ENCODE measurements around the gene ACSF3. TPM values are rescaled to one million over a fixed set of nuclear protein-coding genes. Genes with fewer than 3 reads are reported as not detected.
A peak's percentile ranks its signal among the peaks of the same experiment; 100 is the strongest.
"Not testable (repeated sequence)": the region's sequence is repeated elsewhere in the genome, so short reads cannot be mapped to it uniquely, and the experiment has no call there.

Gene ACSF3
- total RNA-seq, 1 experiment from 2014 or later, result 21.8 TPM

- no peak overlapping the region for H3K4me3 ChIP-seq
- H3K27me3 ChIP-seq, result no peaks in the 10 kb centered on the region
- no peaks in the 10 kb centered on the region for H3K9me3 ChIP-seq
- no peaks in the 10 kb centered on the region for H3K36me3 ChIP-seq
- DNase-seq, result no peak
These were observed 13.3 kb upstream of the ACSF3 start for GRCh38 chr16:89080196-89080853.

GRCh38 chr16:89081556-89081955 lies 12.1 kb upstream of the ACSF3 start:
- no peaks in the 10 kb centered on the region for H3K36me3 ChIP-seq
- no peak for DNase-seq
- H3K4me3 ChIP-seq, result no peak overlapping the region
- H3K9me3 ChIP-seq, result no peaks in the 10 kb centered on the region
- H3K27me3 ChIP-seq, result no peaks in the 10 kb centered on the region

GRCh38 chr16:89084411-89084810 lies 9.2 kb upstream of the ACSF3 start:
- Histone ChIP-seq H3K36me3 (no peaks in the 10 kb centered on the region), H3K4me3 (no peak overlapping the region), H3K27me3 (0 out of 2 replicates have a peak, but pooled peaks cover 2% of the 10 kb centered on the region), H3K9me3 (no peaks in the 10 kb centered on the region)
- DNase-seq, result no peak

GRCh38 chr16:89084814-89085612 lies 8.6 kb upstream of the ACSF3 start:
- H3K36me3 ChIP-seq, result no peaks in the 10 kb centered on the region
- no peak for DNase-seq
- 0 out of 2 replicates have a peak, but pooled peaks cover 2% of the 10 kb centered on the region for H3K27me3 ChIP-seq
- no peaks in the 10 kb centered on the region for H3K9me3 ChIP-seq
- no peak overlapping the region for H3K4me3 ChIP-seq

- no peak for DNase-seq
- 0 out of 2 replicates have a peak, but pooled peaks cover 2% of the 10 kb centered on the region for H3K27me3 ChIP-seq
- no peaks in the 10 kb centered on the region for H3K9me3 ChIP-seq
- H3K36me3 ChIP-seq, result no peaks in the 10 kb centered on the region
- no peak overlapping the region for H3K4me3 ChIP-seq
These were observed 7.9 kb upstream of the ACSF3 start for GRCh38 chr16:89085755-89086154.

GRCh38 chr16:89087922-89088497 lies 5.6 kb upstream of the ACSF3 start:
- H3K36me3 ChIP-seq, result no peaks in the 10 kb centered on the region
- H3K9me3 ChIP-seq, result no peaks in the 10 kb centered on the region
- DNase-seq, result no peak
- H3K4me3 ChIP-seq, result no peak overlapping the region
- 0 out of 2 replicates have a peak, but pooled peaks cover 2% of the 10 kb centered on the region for H3K27me3 ChIP-seq

- Histone ChIP-seq H3K36me3 (no peaks in the 10 kb centered on the region), H3K27me3 (0 out of 2 replicates have a peak, but pooled peaks cover 2% of the 10 kb centered on the region), H3K9me3 (no peaks in the 10 kb centered on the region), H3K4me3 (no peak overlapping the region)
- DNase-seq, result no peak
These were observed 4.5 kb upstream of the ACSF3 start for GRCh38 chr16:89089120-89089519.

- H3K27me3 ChIP-seq, result 0 out of 2 replicates have a peak, but pooled peaks cover 2% of the 10 kb centered on the region
- no peaks in the 10 kb centered on the region for H3K9me3 ChIP-seq
- DNase-seq, result no peak
- no peaks in the 10 kb centered on the region for H3K36me3 ChIP-seq
- H3K4me3 ChIP-seq, result no peak overlapping the region
These were observed 3.4 kb upstream of the ACSF3 start for GRCh38 chr16:89090182-89090630.

GRCh38 chr16:89090669-89091426 lies 2.8 kb upstream of the ACSF3 start:
- Histone ChIP-seq H3K9me3 (no peaks in the 10 kb centered on the region), H3K36me3 (no peaks in the 10 kb centered on the region), H3K4me3 (no peak overlapping the region), H3K27me3 (0 out of 2 replicates have a peak, but pooled peaks cover 2% of the 10 kb centered on the region)
- DNase-seq, result no peak

GRCh38 chr16:89092013-89092412 lies 1.6 kb upstream of the ACSF3 start:
- H3K9me3 ChIP-seq, result no peaks in the 10 kb centered on the region
- no peak overlapping the region for H3K4me3 ChIP-seq
- H3K27me3 ChIP-seq, result 0 out of 2 replicates have a peak, but pooled peaks cover 2% of the 10 kb centered on the region
- H3K36me3 ChIP-seq, result no peaks in the 10 kb centered on the region
- DNase-seq, result no peak

GRCh38 chr16:89093252-89093601 lies 425 bp upstream of the ACSF3 start:
- H3K27me3 ChIP-seq, H3K36me3 ChIP-seq, DNase-seq, H3K9me3 ChIP-seq: not testable (repeated sequence)
- H3K4me3 ChIP-seq, result peak overlapping the region; percentile 60

- Histone ChIP-seq H3K9me3 (no peaks in the 10 kb centered on the region), H3K36me3 (no peaks in the 10 kb centered on the region), H3K4me3 (peak overlapping the region; percentile 60), H3K27me3 (0 out of 2 replicates have a peak, but pooled peaks cover 1% of the 10 kb centered on the region)
- DNase-seq, result no peak
These were observed 714 bp downstream of the ACSF3 start for GRCh38 chr16:89094252-89094879.

- no peaks in the 10 kb centered on the region for H3K27me3 ChIP-seq
- peak overlapping the region; percentile 60 for H3K4me3 ChIP-seq
- DNase-seq, result no peak
- H3K9me3 ChIP-seq, result no peaks in the 10 kb centered on the region
- H3K36me3 ChIP-seq, result no peaks in the 10 kb centered on the region
These were observed 1.2 kb downstream of the ACSF3 start for GRCh38 chr16:89094880-89095258.

GRCh38 chr16:89095491-89095951 lies 1.9 kb downstream of the ACSF3 start:
- no peak for DNase-seq
- H3K27me3 ChIP-seq, result no peaks in the 10 kb centered on the region
- no peaks in the 10 kb centered on the region for H3K36me3 ChIP-seq
- H3K9me3 ChIP-seq, result no peaks in the 10 kb centered on the region
- no peak overlapping the region for H3K4me3 ChIP-seq

GRCh38 chr16:89096042-89096717 lies 2.5 kb downstream of the ACSF3 start:
- Histone ChIP-seq H3K27me3 (no peaks in the 10 kb centered on the region), H3K4me3 (no peak overlapping the region), H3K9me3 (no peaks in the 10 kb centered on the region), H3K36me3 (no peaks in the 10 kb centered on the region)
- DNase-seq, result no peak

All from MG63 (cell line).